ENCODE measurements around the gene STX1A.

The STX1A gene

GRCh38 chr7:73708961-73709549 lies 10.4 kb downstream of the STX1A start:
- no peak for DNase-seq

- DNase-seq = peak in 16 of 51 donors; percentile 7 to 61 (median 25)
Observed at GRCh38 chr7:73707045-73707631, 12.3 kb downstream of the STX1A start.

- peak in 1 of 51 donors; percentile 75 for DNase-seq
Observed at GRCh38 chr7:73706126-73707044, 13.1 kb downstream of the STX1A start.

GRCh38 chr7:73705551-73705920 lies 13.9 kb downstream of the STX1A start:
- DNase-seq = no peak

- DNase-seq = peak in 1 of 51 donors; percentile 72
Observed at GRCh38 chr7:73704640-73705550, 14.6 kb downstream of the STX1A start.

GRCh38 chr7:73703757-73704639 lies 15.5 kb downstream of the STX1A start:
- peak in 14 of 51 donors; percentile 1 to 56 (median 14) for DNase-seq

GRCh38 chr7:73703225-73703624 lies 16.2 kb downstream of the STX1A start:
- no peak for DNase-seq

- DNase-seq = no peak
Observed at GRCh38 chr7:73702665-73703064, 16.8 kb downstream of the STX1A start.

- DNase-seq = no peak
Observed at GRCh38 chr7:73702226-73702625, 17.2 kb downstream of the STX1A start.

GRCh38 chr7:73701357-73701995 lies 18.0 kb downstream of the STX1A start:
- peak in 4 of 51 donors; percentile 11 to 50 (median 20) for DNase-seq

GRCh38 chr7:73700581-73701134 lies 18.8 kb downstream of the STX1A start:
- no peak for DNase-seq

- DNase-seq = peak in 1 of 51 donors; percentile 37
Observed at GRCh38 chr7:73700069-73700423, 19.4 kb downstream of the STX1A start.

GRCh38 chr7:73699370-73700068 lies 19.9 kb downstream of the STX1A start:
- DNase-seq = peak in 1 of 51 donors; percentile 14

GRCh38 chr7:73698410-73698809 lies 21.1 kb downstream of the STX1A start:
- no peak for DNase-seq

- no peak for DNase-seq
Observed at GRCh38 chr7:73696372-73696771, 23.1 kb downstream of the STX1A start.

GRCh38 chr7:73690646-73691045 lies 28.8 kb downstream of the STX1A start:
- no peak for DNase-seq

GRCh38 chr7:73688288-73688687 lies 31.2 kb downstream of the STX1A start:
- no peak for DNase-seq

GRCh38 chr7:73685311-73685710 lies 34.2 kb downstream of the STX1A start:
- no peak for DNase-seq
